Esophagus muscularis mucosa (tissue), 4 donors: Measurements from ENCODE around the gene PPTC7. TPM values are rescaled to one million over a fixed set of nuclear protein-coding genes. Genes with fewer than 3 reads are reported as not detected.
"Not testable (repeated sequence)": the region's sequence is repeated elsewhere in the genome, so short reads cannot be mapped to it uniquely, and the experiment has no call there.

Experiments used
- DNase-seq: peaks from one replicate; pipeline ENCODE4 v3.0.0-alpha.2; 2017; ENCODE audit errors: extremely low spot score
- H3K27ac ChIP-seq, 4 donors: fragments of 200-600 bp; sonication (generic); replicated peaks in 1 of 4; 1 replicate in 3 of 4; 2 replicates in 1 of 4; pipeline ENCODE4 v1.5.1; 2016 to 2019; ENCODE audit warnings: mild to moderate bottlenecking in 1 of 4
- H3K27me3 ChIP-seq, 4 donors: fragments of 200-600 bp; sonication (generic); one replicate each; pipeline versions ENCODE4 v1.5.1 to v1.6.0; 2016 to 2019
- H3K36me3 ChIP-seq, 4 donors: fragments of 200-600 bp; sonication (generic); one replicate each; pipeline ENCODE4 v1.5.1; 2016 to 2019
- H3K4me1 ChIP-seq, 4 donors: fragments of 200-600 bp; sonication (generic); one replicate each; pipeline ENCODE4 v1.5.1; 2016 to 2019
- H3K4me3 ChIP-seq, 4 donors: fragments of 200-600 bp; sonication (generic); 1 replicate in 2 of 4; 2 replicates in 2 of 4; pipeline ENCODE4 v1.5.1; 2016 to 2019; ENCODE audit warnings: mild to moderate bottlenecking in 4 of 4, moderate library complexity in 1 of 4
- H3K9me3 ChIP-seq, 4 donors: fragments of 200-600 bp; sonication (generic); 1 replicate in 3 of 4; 2 replicates in 1 of 4; pipeline ENCODE4 v1.5.1; 2016 to 2019
- EP300 ChIP-seq: sonication (generic); formaldehyde crosslinking; IDR thresholded peaks from one replicate; pipeline ENCODE4 v1.6.1; 2017; ENCODE audit warnings: antibody characterized with exemption
- POLR2A ChIP-seq: fragments of 450-650 bp; IDR thresholded peaks from one replicate; pipeline ENCODE4 v1.6.1; 2017; ENCODE audit warnings: antibody characterized with exemption, moderate library complexity, mild to moderate bottlenecking, low read depth
- POLR2AphosphoS5 ChIP-seq, 2 donors: sonication (generic); formaldehyde crosslinking; IDR thresholded peaks; one replicate each; pipeline ENCODE4 v1.6.1; 2017; ENCODE audit warnings: antibody characterized with exemption in 2 of 2
- WGBS: methylation state at CpG from one replicate; pipeline ENCODE4 v1.1.5; 2018; 5-methylcytosine and 5-hydroxymethylcytosine counted together
- intact Hi-C: fragments of 100-400 bp; cut with DNase I; formaldehyde crosslinking; loops from one replicate; pipeline ENCODE4 v1.15.1; 2023
- total RNA-seq, 4 donors: library from RNA; depleted of rRNA; stranded (reverse); fragments of >200 nt; gene quantifications; one replicate each; pipeline versions ENCODE4 v1.1.0 to v1.2.1, GENCODE V29; 2016
- TF ChIP-seq, protein P1 (sequence below), 3 experiments: fragments of 200-600 bp in 2 of 3; fragments of 450-650 bp in 1 of 3; sonication (generic) in 2 of 3; IDR thresholded peaks; one replicate each; pipeline ENCODE4 v1.5.1; 2017 to 2019; ENCODE audit warnings: antibody characterized with exemption in 3 of 3, mild to moderate bottlenecking in 2 of 3, moderate library complexity in 1 of 3

Gene PPTC7
- total RNA-seq, 4 donors from 2014 or later: 36.6 to 55.6 (median 53.2) TPM

GRCh38 chr12:110578694-110579534, 4.2 kb downstream of the PPTC7 start:
- Histone ChIP-seq H3K9me3 (no peaks in the 10 kb centered on the region), H3K27ac (peak overlapping the region; percentile 59 to 96 (median 73)), H3K4me1 (peaks cover 72 to 87% (median 85%) of the 10 kb centered on the region in 4 donors), H3K27me3 (no peaks in the 10 kb centered on the region), H3K4me3 (no peak overlapping the region), H3K36me3 (no peaks in the 10 kb centered on the region)
- intact Hi-C loops: no loop called here
- TF ChIP-seq POLR2AphosphoS5 (IDR thresholded peaks at IDR 0.05) (no peak), EP300 (no peak), POLR2A (no peak)
- TF ChIP-seq, protein P1, sequence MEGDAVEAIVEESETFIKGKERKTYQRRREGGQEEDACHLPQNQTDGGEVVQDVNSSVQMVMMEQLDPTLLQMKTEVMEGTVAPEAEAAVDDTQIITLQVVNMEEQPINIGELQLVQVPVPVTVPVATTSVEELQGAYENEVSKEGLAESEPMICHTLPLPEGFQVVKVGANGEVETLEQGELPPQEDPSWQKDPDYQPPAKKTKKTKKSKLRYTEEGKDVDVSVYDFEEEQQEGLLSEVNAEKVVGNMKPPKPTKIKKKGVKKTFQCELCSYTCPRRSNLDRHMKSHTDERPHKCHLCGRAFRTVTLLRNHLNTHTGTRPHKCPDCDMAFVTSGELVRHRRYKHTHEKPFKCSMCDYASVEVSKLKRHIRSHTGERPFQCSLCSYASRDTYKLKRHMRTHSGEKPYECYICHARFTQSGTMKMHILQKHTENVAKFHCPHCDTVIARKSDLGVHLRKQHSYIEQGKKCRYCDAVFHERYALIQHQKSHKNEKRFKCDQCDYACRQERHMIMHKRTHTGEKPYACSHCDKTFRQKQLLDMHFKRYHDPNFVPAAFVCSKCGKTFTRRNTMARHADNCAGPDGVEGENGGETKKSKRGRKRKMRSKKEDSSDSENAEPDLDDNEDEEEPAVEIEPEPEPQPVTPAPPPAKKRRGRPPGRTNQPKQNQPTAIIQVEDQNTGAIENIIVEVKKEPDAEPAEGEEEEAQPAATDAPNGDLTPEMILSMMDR (IDR thresholded peaks at IDR 0.05): no peak
- no peak for DNase-seq
- WGBS: 69% methylated on average over 13 of the region's 13 CpGs

DNA sequence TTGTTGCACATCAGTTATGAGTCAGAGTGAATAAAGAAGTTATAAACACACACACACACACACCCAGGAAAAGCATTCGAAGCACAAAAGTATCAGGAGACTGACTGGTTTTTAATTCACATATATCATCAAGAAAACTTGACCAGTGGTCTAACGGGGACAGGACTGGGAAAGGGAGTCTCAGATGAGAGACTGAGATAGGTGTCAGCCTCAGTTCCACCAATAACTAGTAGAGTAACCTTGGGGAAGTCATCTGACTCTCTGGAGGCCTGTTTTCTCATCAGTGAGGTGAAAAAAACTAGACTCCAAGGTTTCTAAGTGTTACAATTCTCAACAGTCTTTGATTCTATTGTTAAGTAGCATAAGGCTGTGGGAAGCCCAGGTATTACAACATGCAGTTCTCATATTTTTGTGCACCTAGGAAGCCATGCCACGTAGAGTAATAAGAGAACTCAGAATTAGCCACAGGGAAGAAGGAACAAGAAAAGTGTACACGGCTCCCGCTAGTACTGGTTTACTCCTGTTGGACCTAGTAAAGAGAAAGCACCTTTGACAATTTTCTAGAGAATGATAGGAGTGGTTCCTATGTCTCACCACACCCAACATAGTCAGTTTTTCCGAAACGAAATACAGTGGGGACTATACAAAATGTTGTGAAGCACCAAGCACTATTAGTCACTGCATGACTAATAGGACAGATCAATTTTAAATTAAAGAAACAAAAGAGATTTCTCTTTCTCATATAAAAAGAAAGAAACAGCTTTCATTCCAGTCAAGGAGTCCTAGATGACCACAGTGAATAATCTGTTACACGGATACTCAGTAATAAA, 5.0 kb downstream of the PPTC7 start:
- DNase-seq: no peak
- no peaks in the 10 kb centered on the region for H3K36me3 ChIP-seq
- 24% methylated on average over 8 of the region's 8 CpGs for WGBS
- H3K9me3 ChIP-seq: no peaks in the 10 kb centered on the region
- intact Hi-C loops: no loop called here
- TF ChIP-seq POLR2AphosphoS5 (IDR thresholded peaks at IDR 0.05) (peak in 1 of 2 donors; percentile 44), POLR2A (no peak), EP300 (no peak)
- TF ChIP-seq, protein P1 (IDR thresholded peaks at IDR 0.05): no peak
- H3K4me1 ChIP-seq: peaks cover 72 to 87% (median 85%) of the 10 kb centered on the region in 4 donors
- H3K27me3 ChIP-seq: no peaks in the 10 kb centered on the region
- H3K27ac ChIP-seq: peak overlapping the region; percentile 59 to 96 (median 73)
- H3K4me3 ChIP-seq: peak overlapping the region in 2 of 4 donors; percentile 6 to 13

- Histone ChIP-seq H3K36me3 (no peaks in the 10 kb centered on the region), H3K4me1 (peaks cover 77 to 85% (median 83%) of the 10 kb centered on the region in 4 donors), H3K27ac (peak overlapping the region in 3 of 4 donors; percentile 59 to 96 (median 69)), H3K9me3 (peaks cover 0 to 2% (median 0%) of the 10 kb centered on the region in 4 donors), H3K27me3 (no peaks in the 10 kb centered on the region), H3K4me3 (no peak overlapping the region)
- 78% methylated on average over 2 of the region's 2 CpGs for WGBS
- DNase-seq: no peak
- TF ChIP-seq, protein P1 (IDR thresholded peaks at IDR 0.05): no peak
- TF ChIP-seq POLR2AphosphoS5 (IDR thresholded peaks at IDR 0.05) (no peak), POLR2A (no peak), EP300 (no peak)
- intact Hi-C loops: no loop called here
These were observed 6.6 kb downstream of the PPTC7 start for GRCh38 chr12:110576504-110576903.

DNA sequence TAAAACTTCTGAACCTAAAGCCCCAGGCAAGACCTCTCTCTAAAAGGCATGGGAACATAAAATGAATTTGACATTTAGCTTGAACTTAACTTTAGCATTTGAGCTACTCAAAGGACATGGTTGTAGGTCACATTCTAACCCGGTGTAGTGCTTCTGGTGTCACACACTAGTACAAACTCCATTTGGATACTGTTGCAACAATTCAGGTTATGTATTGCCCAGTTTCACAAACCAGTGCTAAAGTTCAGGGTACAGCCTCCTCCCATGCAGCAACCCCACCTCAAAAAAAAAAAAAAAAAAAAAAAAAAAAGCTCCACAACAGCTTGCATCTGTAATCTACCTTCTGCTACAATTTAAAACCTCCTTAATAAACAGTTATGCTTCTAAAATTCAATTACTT, 7.8 kb downstream of the PPTC7 start:
- peaks cover 66 to 73% (median 71%) of the 10 kb centered on the region in 4 donors for H3K4me1 ChIP-seq
- no peak overlapping the region for H3K4me3 ChIP-seq
- no peaks in the 10 kb centered on the region for H3K27me3 ChIP-seq
- DNase-seq: no peak
- peak overlapping the region in 3 of 4 donors; percentile 4 to 28 (median 7) for H3K27ac ChIP-seq
- peaks cover 0 to 8% (median 2%) of the 10 kb centered on the region in 4 donors for H3K9me3 ChIP-seq
- intact Hi-C loops: no loop called here
- no peak for TF ChIP-seq POLR2A
- no peak for TF ChIP-seq POLR2AphosphoS5 (IDR thresholded peaks at IDR 0.05)
- TF ChIP-seq, protein P1 (IDR thresholded peaks at IDR 0.05): no peak
- TF ChIP-seq EP300: no peak
- 28% methylated on average over 1 of the region's 1 CpG for WGBS
- no peaks in the 10 kb centered on the region for H3K36me3 ChIP-seq

DNA sequence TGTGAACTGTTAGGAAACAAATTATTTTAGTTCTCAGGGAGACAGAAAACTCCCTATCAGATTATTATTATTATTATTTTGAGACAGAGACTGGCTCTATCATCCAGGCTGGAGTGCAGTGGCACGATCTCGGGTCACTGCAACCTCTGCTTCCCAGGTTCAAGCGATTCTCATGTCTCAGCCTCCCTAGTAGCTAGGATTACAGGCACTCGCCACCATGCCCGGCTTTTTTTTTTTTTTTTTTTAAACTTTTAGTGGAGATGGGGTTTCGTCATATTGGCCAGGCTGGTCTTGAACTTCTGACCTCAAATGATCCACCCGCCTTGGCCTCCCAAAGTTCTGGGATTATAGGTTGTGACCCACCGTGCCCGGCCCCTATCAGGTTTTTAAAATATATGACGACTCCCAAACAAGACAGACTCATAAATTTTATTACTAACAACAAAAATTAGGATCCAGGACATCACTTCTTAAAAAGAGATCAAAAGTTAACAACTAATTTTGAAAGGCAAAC, 8.3 kb downstream of the PPTC7 start:
- H3K27ac ChIP-seq: peak overlapping the region; percentile 4 to 37 (median 18)

More for the DNA sequence above, 8.3 kb downstream of the PPTC7 start:
- H3K9me3 ChIP-seq, H3K36me3 ChIP-seq, DNase-seq, intact Hi-C loops, H3K4me3 ChIP-seq, H3K27me3 ChIP-seq: not testable (repeated sequence)
- peaks cover 61 to 68% (median 65%) of the 10 kb centered on the region in 4 donors for H3K4me1 ChIP-seq
- 89% methylated on average over 10 of the region's 10 CpGs for WGBS
